Subcutaneous abdominal adipose tissue (tissue), 5 donors: Measurements from ENCODE around the gene ZNF366.

Source experiments
- H3K27ac ChIP-seq: one replicate; pipeline ENCODE4 v1.7.0; 2013; ENCODE audit warnings: low read depth, mild to moderate bottlenecking, inconsistent platforms, low read length, moderate library complexity
- H3K27me3 ChIP-seq, 5 donors: one replicate each; pipeline ENCODE4 v1.7.0; 2013; ENCODE audit warnings: low read length in 5 of 5, inconsistent platforms in 1 of 5; ENCODE audit not compliant: control insufficient read depth in 5 of 5, insufficient read depth in 4 of 5
- H3K36me3 ChIP-seq, 5 donors: one replicate each; pipeline ENCODE4 v1.7.0; 2013; ENCODE audit warnings: low read length in 5 of 5; ENCODE audit not compliant: control insufficient read depth in 5 of 5, insufficient read depth in 5 of 5
- H3K4me1 ChIP-seq, 5 donors: one replicate each; pipeline ENCODE4 v1.7.0; 2013; ENCODE audit warnings: low read length in 5 of 5, mild to moderate bottlenecking in 3 of 5, moderate library complexity in 1 of 5; ENCODE audit not compliant: control insufficient read depth in 5 of 5, insufficient read depth in 5 of 5
- H3K4me3 ChIP-seq, 5 donors: one replicate each; pipeline ENCODE4 v1.7.0; 2013; ENCODE audit warnings: low read length in 5 of 5, low read depth in 1 of 5
- H3K9ac ChIP-seq, 5 donors: one replicate each; pipeline ENCODE4 v1.7.0; 2013; ENCODE audit warnings: low read length in 5 of 5, mild to moderate bottlenecking in 4 of 5, moderate library complexity in 3 of 5
- H3K9me3 ChIP-seq, 5 donors: one replicate each; pipeline ENCODE4 v1.7.0; 2013; ENCODE audit warnings: low read length in 5 of 5; ENCODE audit not compliant: control insufficient read depth in 5 of 5
- donor health status: healthy.
- donor health status: healthy.
- donor health status: healthy.
- donor health status: healthy.
- donor health status: healthy.

The ZNF366 gene

DNA sequence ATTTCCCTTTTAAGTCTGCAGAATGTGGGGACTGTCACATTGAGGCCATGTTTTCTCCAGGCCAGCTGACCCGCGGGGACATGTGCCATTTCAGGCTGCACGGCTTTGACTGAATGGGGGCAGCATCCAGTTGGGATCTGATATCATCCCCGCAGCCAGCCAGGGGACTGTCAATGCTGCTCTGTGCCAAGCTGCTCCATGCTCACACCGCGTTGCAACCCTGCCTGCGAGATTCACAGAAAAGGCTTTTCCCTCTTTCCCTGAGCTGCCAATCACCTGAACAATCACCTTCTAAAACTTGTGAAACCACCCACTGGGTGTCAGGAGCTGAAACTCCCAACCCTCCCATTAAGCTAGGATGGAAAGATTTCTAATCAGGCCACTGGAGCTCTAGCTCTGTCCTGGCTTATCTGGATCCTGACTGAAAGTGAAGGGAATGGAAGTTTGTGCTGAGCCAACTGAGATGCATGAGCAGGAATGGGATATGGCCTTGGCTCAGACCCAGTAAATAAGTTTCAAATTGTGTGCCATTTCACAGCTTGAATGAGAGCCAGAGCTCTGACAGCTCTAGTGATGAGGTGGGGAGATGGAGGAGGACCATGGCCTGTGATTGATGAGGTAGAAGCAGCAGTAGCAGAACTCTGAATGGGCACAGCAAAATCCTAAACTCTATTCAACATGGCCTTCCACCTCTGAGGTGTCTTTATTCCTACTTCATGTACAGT is 34.5 kb upstream of the ZNF366 start:
- no peak overlapping the region for H3K27ac ChIP-seq
- no peaks in the 10 kb centered on the region for H3K4me1 ChIP-seq
- no peak overlapping the region for H3K4me3 ChIP-seq
- peaks cover 0 to 8% (median 1%) of the 10 kb centered on the region in 5 donors for H3K9me3 ChIP-seq
- H3K9ac ChIP-seq, result no peak overlapping the region
- H3K36me3 ChIP-seq, result no peaks in the 10 kb centered on the region
- no peaks in the 10 kb centered on the region for H3K27me3 ChIP-seq

GRCh38 chr5:72540759-72541438 is 33.7 kb upstream of the ZNF366 start:
- Histone ChIP-seq H3K27ac (no peak overlapping the region), H3K9me3 (peaks cover 0 to 6% (median 0%) of the 10 kb centered on the region in 5 donors), H3K4me1 (no peaks in the 10 kb centered on the region), H3K36me3 (no peaks in the 10 kb centered on the region), H3K4me3 (no peak overlapping the region), H3K27me3 (no peaks in the 10 kb centered on the region), H3K9ac (no peak overlapping the region)

DNA sequence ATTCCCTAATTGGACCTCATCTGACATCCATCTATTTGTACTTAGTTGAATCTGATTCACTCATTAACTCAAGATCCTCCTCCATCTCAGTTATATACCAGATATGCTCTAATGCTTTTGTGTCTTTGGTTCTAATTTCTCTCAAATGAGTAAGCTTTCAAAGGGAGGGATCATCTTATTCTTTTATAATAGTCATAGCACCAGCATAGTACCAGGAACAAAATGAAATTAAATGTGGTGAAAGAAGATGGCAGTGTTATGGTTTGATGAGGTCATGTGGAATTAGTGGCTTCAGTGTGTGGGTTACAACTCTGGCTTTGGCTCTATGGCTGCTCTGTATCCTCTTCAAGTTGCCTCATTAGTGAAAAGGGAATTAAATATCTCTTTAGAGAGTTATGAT is 32.5 kb upstream of the ZNF366 start:
- H3K36me3 ChIP-seq, result no peaks in the 10 kb centered on the region
- no peaks in the 10 kb centered on the region for H3K27me3 ChIP-seq
- H3K4me1 ChIP-seq, result no peaks in the 10 kb centered on the region
- no peak overlapping the region for H3K27ac ChIP-seq
- no peak overlapping the region for H3K4me3 ChIP-seq
- no peak overlapping the region for H3K9ac ChIP-seq
- no peaks in the 10 kb centered on the region for H3K9me3 ChIP-seq

- no peak overlapping the region for H3K9ac ChIP-seq
- H3K36me3 ChIP-seq, result no peaks in the 10 kb centered on the region
- H3K4me3 ChIP-seq, result no peak overlapping the region
- no peaks in the 10 kb centered on the region for H3K27me3 ChIP-seq
- H3K27ac ChIP-seq, result no peak overlapping the region
- H3K9me3 ChIP-seq, result no peaks in the 10 kb centered on the region
- H3K4me1 ChIP-seq, result no peaks in the 10 kb centered on the region
Measured at GRCh38 chr5:72539038-72539437, 31.8 kb upstream of the ZNF366 start.

DNA sequence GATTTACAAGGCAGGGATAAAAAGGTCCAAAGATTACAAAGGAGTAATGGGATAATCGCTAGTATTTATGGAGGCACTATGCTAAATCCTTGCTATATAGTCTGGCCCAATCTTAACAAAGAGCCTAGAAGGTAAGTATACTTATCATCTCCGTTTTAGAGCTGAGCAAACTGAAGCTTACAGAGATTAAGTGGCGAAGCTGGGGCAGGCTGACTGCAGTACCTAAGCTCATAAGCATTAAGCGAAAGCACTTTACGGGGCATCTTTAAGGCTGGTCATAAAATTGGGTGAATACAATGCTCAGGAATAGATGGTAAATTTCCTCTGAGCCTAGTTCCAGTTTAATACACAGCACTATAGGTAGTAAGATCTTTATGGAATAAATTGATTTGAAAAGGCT is 30.0 kb upstream of the ZNF366 start:
- Histone ChIP-seq H3K27me3 (no peaks in the 10 kb centered on the region), H3K36me3 (no peaks in the 10 kb centered on the region), H3K27ac (no peak overlapping the region), H3K4me3 (no peak overlapping the region), H3K4me1 (no peaks in the 10 kb centered on the region), H3K9ac (no peak overlapping the region), H3K9me3 (no peaks in the 10 kb centered on the region)

GRCh38 chr5:72531496-72532190 is 24.4 kb upstream of the ZNF366 start:
- Histone ChIP-seq H3K36me3 (no peaks in the 10 kb centered on the region), H3K9me3 (no peaks in the 10 kb centered on the region), H3K4me3 (peak overlapping the region in 1 of 5 donors; percentile 20), H3K27ac (peak overlapping the region; percentile 72), H3K9ac (peak overlapping the region in 2 of 5 donors; percentile 27 to 28), H3K4me1 (peaks cover 0 to 7% (median 0%) of the 10 kb centered on the region in 5 donors), H3K27me3 (no peaks in the 10 kb centered on the region)

GRCh38 chr5:72530196-72530595 is 23.0 kb upstream of the ZNF366 start:
- H3K4me3 ChIP-seq, result no peak overlapping the region
- H3K27ac ChIP-seq, result no peak overlapping the region
- H3K9ac ChIP-seq, result no peak overlapping the region
- H3K27me3 ChIP-seq, result no peaks in the 10 kb centered on the region
- H3K9me3 ChIP-seq, result no peaks in the 10 kb centered on the region
- peaks cover 0 to 7% (median 0%) of the 10 kb centered on the region in 5 donors for H3K4me1 ChIP-seq
- no peaks in the 10 kb centered on the region for H3K36me3 ChIP-seq

- Histone ChIP-seq H3K36me3 (no peaks in the 10 kb centered on the region), H3K9me3 (no peaks in the 10 kb centered on the region), H3K27ac (no peak overlapping the region), H3K27me3 (no peaks in the 10 kb centered on the region), H3K4me3 (no peak overlapping the region), H3K9ac (no peak overlapping the region), H3K4me1 (peaks cover 0 to 7% (median 0%) of the 10 kb centered on the region in 5 donors)
Measured at GRCh38 chr5:72529383-72529782, 22.2 kb upstream of the ZNF366 start.

GRCh38 chr5:72525816-72526215 is 18.6 kb upstream of the ZNF366 start:
- Histone ChIP-seq H3K9ac (no peak overlapping the region), H3K27me3 (no peaks in the 10 kb centered on the region), H3K4me1 (peaks cover 0 to 3% (median 0%) of the 10 kb centered on the region in 5 donors), H3K9me3 (no peaks in the 10 kb centered on the region), H3K4me3 (no peak overlapping the region), H3K27ac (no peak overlapping the region), H3K36me3 (no peaks in the 10 kb centered on the region)
